GM12878 (cell line): Measurements from ENCODE around the gene COTL1.

Experiments
- ATF7 ChIP-seq: fragments of 450-650 bp; IDR thresholded peaks from 2 replicates; pipeline ENCODE4 v1.6.1; 2016; ENCODE audit warnings: low read depth, mild to moderate bottlenecking
- BCLAF1 ChIP-seq: fragments of 450-650 bp; IDR thresholded peaks from 2 replicates; pipeline ENCODE4 v1.6.1; 2017; ENCODE audit warnings: antibody characterized with exemption, mild to moderate bottlenecking, moderate library complexity
- CHD1 ChIP-seq: IDR thresholded peaks from 2 replicates; pipeline ENCODE4 v1.6.1; 2012; ENCODE audit warnings: low read depth, low read length, improper control_type of control experiment
- JUNB ChIP-seq: IDR thresholded peaks from 2 replicates; pipeline ENCODE4 v1.6.1; 2016; ENCODE audit warnings: antibody characterized with exemption, mild to moderate bottlenecking
- MYC ChIP-seq: IDR thresholded peaks from 2 replicates; pipeline ENCODE4 v1.6.1; 2011; ENCODE audit warnings: mild to moderate bottlenecking, low read length, moderate library complexity, inconsistent platforms; ENCODE audit not compliant: insufficient read depth, insufficient replicate concordance, insufficient read length, severe bottlenecking
- YY1 ChIP-seq: IDR thresholded peaks from 2 replicates; pipeline ENCODE4 v1.6.1; 2011; ENCODE audit warnings: low read depth, mild to moderate bottlenecking, low read length
- TF ChIP-seq, protein P1 (sequence below), 3 experiments: IDR thresholded peaks in 2 of 3; conservative IDR thresholded peaks in 1 of 3; 2 replicates each; pipeline ENCODE4 v1.5.1; 2011; ENCODE audit warnings: low read depth in 3 of 3, low read length in 3 of 3, mild to moderate bottlenecking in 3 of 3, control low read depth in 2 of 3, moderate library complexity in 2 of 3, inconsistent platforms in 1 of 3, mixed read lengths in 1 of 3; ENCODE audit not compliant: control insufficient read depth in 2 of 3, insufficient read depth in 1 of 3; ENCODE audit errors: extremely low read depth in 1 of 3
- TF ChIP-seq, protein P2 (sequence below): fragments of 450-650 bp; IDR thresholded peaks from 2 replicates; pipeline ENCODE4 v1.6.1; 2014; ENCODE audit warnings: mild to moderate bottlenecking

GRCh38 chr16:84553873-84554399 is 63.9 kb downstream of the COTL1 start:
- TF ChIP-seq BCLAF1, result no peak
- TF ChIP-seq YY1, result no peak
- no peak for TF ChIP-seq JUNB
- TF ChIP-seq, protein P1, sequence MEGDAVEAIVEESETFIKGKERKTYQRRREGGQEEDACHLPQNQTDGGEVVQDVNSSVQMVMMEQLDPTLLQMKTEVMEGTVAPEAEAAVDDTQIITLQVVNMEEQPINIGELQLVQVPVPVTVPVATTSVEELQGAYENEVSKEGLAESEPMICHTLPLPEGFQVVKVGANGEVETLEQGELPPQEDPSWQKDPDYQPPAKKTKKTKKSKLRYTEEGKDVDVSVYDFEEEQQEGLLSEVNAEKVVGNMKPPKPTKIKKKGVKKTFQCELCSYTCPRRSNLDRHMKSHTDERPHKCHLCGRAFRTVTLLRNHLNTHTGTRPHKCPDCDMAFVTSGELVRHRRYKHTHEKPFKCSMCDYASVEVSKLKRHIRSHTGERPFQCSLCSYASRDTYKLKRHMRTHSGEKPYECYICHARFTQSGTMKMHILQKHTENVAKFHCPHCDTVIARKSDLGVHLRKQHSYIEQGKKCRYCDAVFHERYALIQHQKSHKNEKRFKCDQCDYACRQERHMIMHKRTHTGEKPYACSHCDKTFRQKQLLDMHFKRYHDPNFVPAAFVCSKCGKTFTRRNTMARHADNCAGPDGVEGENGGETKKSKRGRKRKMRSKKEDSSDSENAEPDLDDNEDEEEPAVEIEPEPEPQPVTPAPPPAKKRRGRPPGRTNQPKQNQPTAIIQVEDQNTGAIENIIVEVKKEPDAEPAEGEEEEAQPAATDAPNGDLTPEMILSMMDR (IDR thresholded peaks at IDR 0.05 in 2 of 3, conservative IDR thresholded peaks at IDR 0.05 in 1 of 3; ENCODE audit: control insufficient read depth in 2 of 3, extremely low read depth in 1 of 3, insufficient read depth in 1 of 3, low read depth in 3 of 3, low read length in 3 of 3), result no peak
- no peak for TF ChIP-seq CHD1
- TF ChIP-seq, protein P2, sequence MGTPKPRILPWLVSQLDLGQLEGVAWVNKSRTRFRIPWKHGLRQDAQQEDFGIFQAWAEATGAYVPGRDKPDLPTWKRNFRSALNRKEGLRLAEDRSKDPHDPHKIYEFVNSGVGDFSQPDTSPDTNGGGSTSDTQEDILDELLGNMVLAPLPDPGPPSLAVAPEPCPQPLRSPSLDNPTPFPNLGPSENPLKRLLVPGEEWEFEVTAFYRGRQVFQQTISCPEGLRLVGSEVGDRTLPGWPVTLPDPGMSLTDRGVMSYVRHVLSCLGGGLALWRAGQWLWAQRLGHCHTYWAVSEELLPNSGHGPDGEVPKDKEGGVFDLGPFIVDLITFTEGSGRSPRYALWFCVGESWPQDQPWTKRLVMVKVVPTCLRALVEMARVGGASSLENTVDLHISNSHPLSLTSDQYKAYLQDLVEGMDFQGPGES, result no peak
- no peak for TF ChIP-seq MYC
- no peak for TF ChIP-seq ATF7
